ENCODE measurements around the gene LIPE.

- TF ChIP-seq CTCF (IDR thresholded peaks at IDR 0.05) = no peak
- no peak for TF ChIP-seq POLR2A (IDR thresholded peaks at IDR 0.05)
- no peak for TF ChIP-seq EP300 (IDR thresholded peaks at IDR 0.05)
- no peak for TF ChIP-seq POLR2AphosphoS5 (IDR thresholded peaks at IDR 0.05)
Observed at GRCh38 chr19:42363614-42364346, 63.4 kb downstream of the LIPE start.
